H1 (cell line): Measurements from ENCODE around the gene LINC01488. TPM values are rescaled to one million over a fixed set of nuclear protein-coding genes. Genes with fewer than 3 reads are reported as not detected.

Experiments used
- CTCF ChIA-PET: fragments of 300-600 bp; sonication (Branson Sonifier 250); formaldehyde crosslinking; loops from one replicate; lab custom pipeline; 2021; ENCODE audit not compliant: partially characterized antibody; lab: Charles Lee
- POLR2A ChIA-PET: fragments of 300-600 bp; sonication (Branson Sonifier 250); formaldehyde crosslinking; loops from one replicate; lab custom pipeline; 2021; ENCODE audit warnings: inconsistent platforms; ENCODE audit not compliant: partially characterized antibody; lab: Charles Lee
- DNase-seq, 2 experiments: peaks; one replicate each; pipeline versions ENCODE4 v3.0.0 to v3.0.0-alpha.2; 2010 to 2022; ENCODE audit warnings: low spot score in 2 of 2, low read depth in 1 of 2, mixed read lengths in 1 of 2
- FAIRE-seq: peaks from 2 replicates; lab custom pipeline; 2011; peaks lifted over from hg19 to GRCh38; lab: Jason Lieb, UNC
- H2AFZ ChIP-seq: 2 replicates; pipeline ENCODE4 v1.8.1; 2012; ENCODE audit warnings: low read length, inconsistent platforms
- H2AK5ac ChIP-seq: 2 replicates; pipeline ENCODE4 v1.6.1; 2013; ENCODE audit warnings: low read depth, low read length
- H2BK120ac ChIP-seq: replicated peaks from 2 replicates; pipeline ENCODE3; 2013; ENCODE audit warnings: low read depth, low read length, inconsistent platforms
- H2BK12ac ChIP-seq: 2 replicates; pipeline ENCODE4 v1.6.1; 2013; ENCODE audit warnings: low read depth, low read length
- H2BK15ac ChIP-seq: 2 replicates; pipeline ENCODE4 v1.6.1; 2013; ENCODE audit warnings: low read length
- H2BK20ac ChIP-seq: 2 replicates; pipeline ENCODE4 v1.6.1; 2013; ENCODE audit warnings: low read length
- H2BK5ac ChIP-seq: 2 replicates; pipeline ENCODE4 v1.6.1; 2013; ENCODE audit warnings: low read depth, low read length
- H3K14ac ChIP-seq: 2 replicates; pipeline ENCODE4 v1.6.1; 2013; ENCODE audit warnings: inconsistent platforms; ENCODE audit not compliant: insufficient read length
- H3K18ac ChIP-seq: 2 replicates; pipeline ENCODE4 v1.6.1; 2013; ENCODE audit warnings: low read length; ENCODE audit errors: extremely low read depth
- H3K23ac ChIP-seq: 2 replicates; pipeline ENCODE4 v1.6.1; 2013; ENCODE audit warnings: inconsistent platforms; ENCODE audit not compliant: insufficient read length
- H3K23me2 ChIP-seq: 2 replicates; pipeline ENCODE4 v1.6.1; 2013; ENCODE audit warnings: low read depth, low read length
- H3K27ac ChIP-seq: 2 replicates; pipeline ENCODE4 v1.6.1; 2011; ENCODE audit warnings: low read depth, low read length, inconsistent platforms
- H3K27me3 ChIP-seq, 4 experiments: replicated peaks in 1 of 4; 1 replicate in 1 of 4; 2 replicates in 3 of 4; pipeline versions ENCODE4 v1.6.1 to v1.8.1; 2011 to 2013; ENCODE audit warnings: low read length in 3 of 4, mild to moderate bottlenecking in 3 of 4, inconsistent platforms in 2 of 4, mixed read lengths in 2 of 4, moderate library complexity in 1 of 4; ENCODE audit not compliant: control insufficient read depth in 3 of 4, insufficient read depth in 3 of 4; ENCODE audit errors: extremely low read depth in 1 of 4
- H3K36me3 ChIP-seq, 4 experiments: 2 replicates each; pipeline versions ENCODE4 v1.6.1 to v1.8.1; 2011 to 2013; ENCODE audit warnings: mild to moderate bottlenecking in 4 of 4, low read length in 3 of 4, moderate library complexity in 2 of 4, control low read depth in 1 of 4, inconsistent platforms in 1 of 4; ENCODE audit not compliant: insufficient read depth in 4 of 4, control insufficient read depth in 2 of 4
- H3K4ac ChIP-seq: replicated peaks from 2 replicates; pipeline ENCODE3; 2013; ENCODE audit warnings: low read length, low read depth, mixed read lengths, inconsistent platforms; ENCODE audit not compliant: insufficient read length
- H3K4me1 ChIP-seq, 4 experiments: replicated peaks in 1 of 4; 1 replicate in 1 of 4; 2 replicates in 3 of 4; pipeline versions ENCODE4 v1.6.1 to v1.8.1; 2011 to 2013; ENCODE audit warnings: low read length in 3 of 4, inconsistent platforms in 2 of 4, mixed read lengths in 1 of 4; ENCODE audit not compliant: insufficient read depth in 4 of 4, control insufficient read depth in 3 of 4
- H3K4me2 ChIP-seq, 2 experiments: 2 replicates each; pipeline versions ENCODE4 v1.6.1 to v1.8.1; 2011 to 2013; ENCODE audit warnings: low read depth in 2 of 2, low read length in 2 of 2, control low read depth in 1 of 2, inconsistent platforms in 1 of 2, mild to moderate bottlenecking in 1 of 2; ENCODE audit not compliant: insufficient read depth in 1 of 2
- H3K4me3 ChIP-seq, 4 experiments: fragments of 200-600, 300-600 bp in 1 of 4; sonication (generic), shearing (Covaris generic), sonication (Bioruptor Twin) in 1 of 4; 2 replicates each; pipeline versions ENCODE4 v1.5.1 to v1.8.1; 2011 to 2016; ENCODE audit warnings: low read length in 4 of 4, low read depth in 3 of 4, control low read depth in 2 of 4, inconsistent platforms in 2 of 4, mild to moderate bottlenecking in 2 of 4, mixed read lengths in 1 of 4, moderate library complexity in 1 of 4; ENCODE audit not compliant: insufficient read depth in 2 of 4; ENCODE audit errors: extremely low read depth in 1 of 4
- H3K56ac ChIP-seq: replicated peaks from 2 replicates; pipeline ENCODE3; 2013; ENCODE audit warnings: low read depth, mild to moderate bottlenecking, mixed read lengths, low read length, inconsistent platforms; ENCODE audit not compliant: insufficient read length
- H3K79me1 ChIP-seq: 2 replicates; pipeline ENCODE4 v1.6.1; 2013; ENCODE audit warnings: low read depth, low read length, control low read depth
- H3K79me2 ChIP-seq, 2 experiments: 2 replicates each; pipeline versions ENCODE4 v1.6.1 to v1.8.1; 2012 to 2013; ENCODE audit warnings: low read length in 2 of 2, mild to moderate bottlenecking in 2 of 2, inconsistent platforms in 1 of 2; ENCODE audit not compliant: insufficient read depth in 2 of 2, control insufficient read depth in 1 of 2
- H3K9ac ChIP-seq, 4 experiments: replicated peaks in 1 of 4; 1 replicate in 1 of 4; 2 replicates in 3 of 4; pipeline versions ENCODE4 v1.6.1 to v1.8.1; 2011 to 2013; ENCODE audit warnings: low read depth in 3 of 4, low read length in 3 of 4, control low read depth in 2 of 4, mild to moderate bottlenecking in 2 of 4, moderate library complexity in 2 of 4, inconsistent platforms in 1 of 4; ENCODE audit errors: extremely low read depth in 1 of 4
- H3K9me3 ChIP-seq, 2 experiments: 2 replicates each; pipeline versions ENCODE4 v1.6.1 to v1.8.1; 2012 to 2013; ENCODE audit warnings: mild to moderate bottlenecking in 2 of 2, moderate library complexity in 2 of 2, control low read depth in 1 of 2, inconsistent platforms in 1 of 2, low read depth in 1 of 2, low read length in 1 of 2, mixed read lengths in 1 of 2; ENCODE audit not compliant: insufficient read depth in 2 of 2
- H4K20me1 ChIP-seq, 2 experiments: replicated peaks in 1 of 2; 2 replicates each; pipeline versions ENCODE3 to v1.8.1; 2011 to 2013; ENCODE audit warnings: inconsistent platforms in 2 of 2, low read length in 2 of 2, mild to moderate bottlenecking in 1 of 2; ENCODE audit not compliant: insufficient read depth in 2 of 2, control insufficient read depth in 1 of 2
- H4K5ac ChIP-seq: 2 replicates; pipeline ENCODE4 v1.6.1; 2013; ENCODE audit warnings: low read length, low read depth, mixed read lengths, inconsistent platforms; ENCODE audit not compliant: insufficient read length
- H4K8ac ChIP-seq: 2 replicates; pipeline ENCODE4 v1.8.0; 2013; ENCODE audit warnings: mild to moderate bottlenecking, moderate library complexity, low read length, inconsistent platforms; ENCODE audit not compliant: insufficient read depth; ENCODE audit errors: extremely low read depth
- H4K91ac ChIP-seq: replicated peaks from 2 replicates; pipeline ENCODE3; 2013; ENCODE audit warnings: low read length, mixed read lengths, inconsistent platforms; ENCODE audit not compliant: insufficient read length
- BACH1 ChIP-seq: IDR thresholded peaks from 2 replicates; pipeline ENCODE4 v1.6.1; 2012; ENCODE audit warnings: low read length, improper control_type of control experiment
- HDAC2 ChIP-seq, 2 experiments: fragments of 300-600 bp in 1 of 2; sonication (generic) in 1 of 2; IDR thresholded peaks; 2 replicates each; pipeline ENCODE4 v1.6.1; 2011 to 2012; ENCODE audit warnings: low read depth in 2 of 2, low read length in 2 of 2, mild to moderate bottlenecking in 2 of 2, moderate library complexity in 2 of 2, borderline replicate concordance in 1 of 2, inconsistent platforms in 1 of 2
- JUND ChIP-seq: IDR thresholded peaks from 2 replicates; pipeline ENCODE4 v1.6.1; 2011; ENCODE audit warnings: mild to moderate bottlenecking, improper control_type of control experiment, low read length
- KDM5A ChIP-seq: fragments of 200-600 bp; IDR thresholded peaks from 2 replicates; pipeline ENCODE4 v1.7.1; 2012; ENCODE audit warnings: mild to moderate bottlenecking, low read length, inconsistent platforms, mixed read lengths
- NANOG ChIP-seq: IDR thresholded peaks from 2 replicates; pipeline ENCODE4 v1.6.1; 2011; ENCODE audit warnings: low read length, low read depth, mild to moderate bottlenecking, inconsistent platforms; ENCODE audit not compliant: insufficient read depth, poor library complexity, severe bottlenecking
- POU5F1 ChIP-seq: IDR thresholded peaks from 2 replicates; pipeline ENCODE4 v1.6.1; 2011; ENCODE audit warnings: low read depth, mild to moderate bottlenecking, low read length, moderate library complexity
- RAD21 ChIP-seq, 2 experiments: IDR thresholded peaks in 1 of 2; conservative IDR thresholded peaks in 1 of 2; 2 replicates each; pipeline ENCODE4 v1.6.1; 2011; ENCODE audit warnings: low read depth in 2 of 2, low read length in 2 of 2, improper control_type of control experiment in 1 of 2, inconsistent platforms in 1 of 2, mild to moderate bottlenecking in 1 of 2, moderate library complexity in 1 of 2
- RNF2 ChIP-seq: fragments of 200-900, 300-1000 bp; sonication (generic); IDR thresholded peaks from 2 replicates; pipeline ENCODE4 v1.7.1; 2016; ENCODE audit warnings: borderline replicate concordance, low read depth, mild to moderate bottlenecking, antibody characterized with exemption, low read length; ENCODE audit not compliant: poor library complexity, severe bottlenecking; ENCODE audit errors: missing control alignments
- SIRT6 ChIP-seq: IDR thresholded peaks from one replicate; pipeline ENCODE4 v1.7.1; 2012; ENCODE audit warnings: low read length, inconsistent platforms
- SIX5 ChIP-seq: IDR thresholded peaks from 2 replicates; pipeline ENCODE4 v1.6.1; 2011; ENCODE audit warnings: mild to moderate bottlenecking, low read depth, low read length
- SP2 ChIP-seq: IDR thresholded peaks from 2 replicates; pipeline ENCODE4 v1.6.1; 2012; ENCODE audit warnings: mild to moderate bottlenecking, low read length, inconsistent platforms
- TAF7 ChIP-seq: optimal IDR thresholded peaks from 2 replicates; pipeline ENCODE3; 2011; ENCODE audit warnings: low read depth, mild to moderate bottlenecking, inconsistent platforms, low read length, moderate library complexity, borderline replicate concordance
- TCF12 ChIP-seq: IDR thresholded peaks from 2 replicates; pipeline ENCODE4 v1.6.1; 2011; ENCODE audit warnings: low read depth, mild to moderate bottlenecking, low read length
- TEAD4 ChIP-seq: IDR thresholded peaks from 2 replicates; pipeline ENCODE4 v1.6.1; 2012; ENCODE audit warnings: low read depth, low read length, inconsistent platforms, mixed read lengths
- WGBS, 2 experiments: shearing (Covaris generic) in 1 of 2; methylation state at CpG; one replicate each; pipeline versions ENCODE4 v1.1.6 to v1.1.7; 2013 to 2015; ENCODE audit warnings: low lambda C conversion rate in 2 of 2, mixed read lengths in 2 of 2, inconsistent platforms in 1 of 2, low coverage in 1 of 2, missing lambda C conversion rate in 1 of 2; ENCODE audit not compliant: insufficient replicate concordance in 2 of 2, insufficient coverage in 1 of 2, insufficient read length in 1 of 2; ENCODE audit errors: extremely low coverage in 1 of 2, missing lambda C conversion rate in 1 of 2; 5-methylcytosine and 5-hydroxymethylcytosine counted together
- polyA plus RNA-seq, 7 experiments: library from polyadenylated mRNA; depleted of rRNA in 3 of 7; stranded (reverse) in 5 of 7; unstranded in 2 of 7; fragments of >200 nt in 5 of 7; fragments of 200-250 nt in 2 of 7; gene quantifications; 1 replicate in 5 of 7; 2 replicates in 1 of 7; 4 replicates in 1 of 7; pipeline versions ENCODE4 v1.2.1 to v1.2.3, GENCODE V29; 2011 to 2013; ENCODE audit warnings: missing spikeins in 2 of 7, mixed read lengths in 2 of 7
- total RNA-seq: library from RNA; stranded (reverse); fragmentation: NEBNext Ultra II Directional; extraction: Animal tissue kit (Norgen Biotek cat#: 25700); gene quantifications from 2 replicates; pipeline ENCODE4 v1.2.1, GENCODE V29; 2021

The LINC01488 gene
- total and polyA plus RNA-seq, 2 of the 8 experiments (the other 6 are each of a cell fraction or from before 2014, with no cell fraction given) = not detected

GRCh38 chr11:69529001-69529400, 47.5 kb downstream of the LINC01488 start:
- H3K18ac ChIP-seq = no peak overlapping the region
- no peak overlapping the region for H4K8ac ChIP-seq
- CTCF ChIA-PET = interaction anchor here (0.6 to 1.1 kb wide), 2 partner anchors 12 to 70 kb away, joined by 3 read pairs; no protein-coding TSS in a partner anchor
- 96% methylated on average over 11 of the region's 13 CpGs; no CpG with 5 or more reads in 1 of the 2 experiments for WGBS, 2 experiments
- H3K79me2 ChIP-seq = no peaks in the 10 kb centered on the region
- no peak overlapping the region for H3K4me2 ChIP-seq
- no peak for DNase-seq
- H4K20me1 ChIP-seq = no peaks in the 10 kb centered on the region
- no peak overlapping the region for H2BK120ac ChIP-seq
- H4K5ac ChIP-seq = no peak overlapping the region
- H3K27me3 ChIP-seq = no peaks in the 10 kb centered on the region; a peak in 1 of 7 replicates
- H3K4me3 ChIP-seq = no peak overlapping the region
- H3K36me3 ChIP-seq = no peaks in the 10 kb centered on the region
- H3K4me1 ChIP-seq = peaks cover 0 to 9% (median 4%) of the 10 kb centered on the region in 4 experiments; a peak in 5 of 7 replicates
- H3K14ac ChIP-seq = no peak overlapping the region
- POLR2A ChIA-PET = no interaction called here
- no peak overlapping the region for H3K9ac ChIP-seq
- no peaks in the 10 kb centered on the region for H3K79me1 ChIP-seq
- no peak overlapping the region for H3K4ac ChIP-seq
- no peak overlapping the region for H4K91ac ChIP-seq
- H3K27ac ChIP-seq = no peak overlapping the region
- H2BK20ac ChIP-seq = no peak overlapping the region
- H2AFZ ChIP-seq = no peak overlapping the region
- no peak overlapping the region; the same call in 1 of the 2 replicates for H2BK12ac ChIP-seq
- no peak overlapping the region for H2BK5ac ChIP-seq
- H3K23ac ChIP-seq = no peak overlapping the region
- H3K9me3 ChIP-seq = no peaks in the 10 kb centered on the region
- no peak overlapping the region for H3K56ac ChIP-seq
- no peak for FAIRE-seq
- no peak overlapping the region for H2AK5ac ChIP-seq
- peak overlapping the region; percentile 46; the same call in 1 of the 2 replicates for H2BK15ac ChIP-seq
- H3K23me2 ChIP-seq = no peaks in the 10 kb centered on the region; the same call in 1 of the 2 replicates
- no peak for TF ChIP-seq BACH1
- TF ChIP-seq RNF2 = no peak
- no peak for TF ChIP-seq RAD21 (IDR thresholded peaks at IDR 0.05 in 1 of 2, conservative IDR thresholded peaks at IDR 0.05 in 1 of 2; ENCODE audit: low read depth in 2 of 2, low read length in 2 of 2)
- TF ChIP-seq SIRT6 = no peak
- no peak for TF ChIP-seq POU5F1
- TF ChIP-seq SIX5 = no peak
- TF ChIP-seq JUND = no peak
- TF ChIP-seq TCF12 = no peak
- TF ChIP-seq TAF7 = no peak
- TF ChIP-seq HDAC2 (IDR thresholded peaks at IDR 0.05; ENCODE audit: borderline replicate concordance in 1 of 2, low read depth in 2 of 2, low read length in 2 of 2) = no peak
- no peak for TF ChIP-seq NANOG
- TF ChIP-seq TEAD4 = no peak
- TF ChIP-seq KDM5A = no peak
- no peak for TF ChIP-seq SP2
